ENCODE measurements around the gene ATP1A3.
"Not testable (repeated sequence)": the region's sequence is repeated elsewhere in the genome, so short reads cannot be mapped to it uniquely, and the experiment has no call there.

Gene ATP1A3

GRCh38 chr19:41945135-41945766 lies 48.8 kb downstream of the ATP1A3 start:
- DNase-seq (ENCODE audit: low read depth): no peak

DNA sequence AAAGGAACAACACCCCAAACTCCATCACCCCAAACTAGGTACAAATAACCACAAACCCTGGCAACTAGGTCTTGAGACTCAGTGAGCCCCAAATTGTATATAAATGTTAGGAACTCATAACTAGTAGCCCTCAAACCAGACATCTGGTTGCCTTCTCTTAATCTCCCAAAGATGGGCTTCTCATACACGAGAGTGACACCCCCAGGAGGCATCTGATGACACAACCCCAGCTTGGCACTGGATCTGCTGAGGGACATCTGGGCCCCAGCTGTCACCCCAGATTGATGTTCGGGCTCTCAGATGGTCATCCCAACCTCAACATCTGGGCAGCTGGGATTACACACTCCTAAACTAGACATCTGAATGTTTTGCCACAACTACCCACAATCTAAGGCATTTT lies 49.7 kb downstream of the ATP1A3 start:
- no peak for DNase-seq (ENCODE audit: low read depth)

GRCh38 chr19:41941410-41942202 lies 52.4 kb downstream of the ATP1A3 start:
- DNase-seq (ENCODE audit: low read depth): no peak

DNA sequence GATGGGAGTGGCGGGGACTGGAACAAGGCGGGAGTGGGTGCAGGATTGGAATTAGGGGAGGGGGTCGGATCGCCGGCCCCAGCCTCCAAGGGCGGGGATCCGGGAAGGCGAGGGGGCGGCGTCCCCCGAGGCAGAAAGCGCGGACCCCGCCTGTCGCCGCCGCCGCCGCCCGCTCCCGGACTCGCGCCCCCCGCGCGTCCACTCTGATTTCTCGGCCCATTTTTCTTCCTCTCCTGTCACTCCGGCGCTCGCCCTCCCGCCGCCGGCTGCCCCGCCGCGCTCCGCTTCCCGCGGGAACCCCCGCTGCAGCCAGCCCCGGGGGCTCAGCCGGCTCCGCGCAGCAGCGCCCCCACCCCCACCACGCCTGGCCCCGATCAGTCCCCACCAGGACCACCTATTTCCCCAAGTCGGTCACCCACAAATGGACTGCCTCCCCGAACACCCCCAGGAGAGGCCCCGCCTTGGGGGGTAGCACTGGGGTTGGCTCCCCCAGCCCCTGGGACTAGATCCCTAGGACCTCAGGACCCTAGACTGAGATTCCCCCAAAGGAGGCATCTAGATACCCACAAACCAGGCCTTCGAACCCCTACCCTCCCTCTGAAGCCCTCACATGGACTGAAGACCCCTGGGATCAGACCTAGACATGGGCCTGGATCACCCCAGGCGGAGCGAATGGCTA lies 53.2 kb downstream of the ATP1A3 start:
- DNase-seq (ENCODE audit: low read depth): no peak

DNA sequence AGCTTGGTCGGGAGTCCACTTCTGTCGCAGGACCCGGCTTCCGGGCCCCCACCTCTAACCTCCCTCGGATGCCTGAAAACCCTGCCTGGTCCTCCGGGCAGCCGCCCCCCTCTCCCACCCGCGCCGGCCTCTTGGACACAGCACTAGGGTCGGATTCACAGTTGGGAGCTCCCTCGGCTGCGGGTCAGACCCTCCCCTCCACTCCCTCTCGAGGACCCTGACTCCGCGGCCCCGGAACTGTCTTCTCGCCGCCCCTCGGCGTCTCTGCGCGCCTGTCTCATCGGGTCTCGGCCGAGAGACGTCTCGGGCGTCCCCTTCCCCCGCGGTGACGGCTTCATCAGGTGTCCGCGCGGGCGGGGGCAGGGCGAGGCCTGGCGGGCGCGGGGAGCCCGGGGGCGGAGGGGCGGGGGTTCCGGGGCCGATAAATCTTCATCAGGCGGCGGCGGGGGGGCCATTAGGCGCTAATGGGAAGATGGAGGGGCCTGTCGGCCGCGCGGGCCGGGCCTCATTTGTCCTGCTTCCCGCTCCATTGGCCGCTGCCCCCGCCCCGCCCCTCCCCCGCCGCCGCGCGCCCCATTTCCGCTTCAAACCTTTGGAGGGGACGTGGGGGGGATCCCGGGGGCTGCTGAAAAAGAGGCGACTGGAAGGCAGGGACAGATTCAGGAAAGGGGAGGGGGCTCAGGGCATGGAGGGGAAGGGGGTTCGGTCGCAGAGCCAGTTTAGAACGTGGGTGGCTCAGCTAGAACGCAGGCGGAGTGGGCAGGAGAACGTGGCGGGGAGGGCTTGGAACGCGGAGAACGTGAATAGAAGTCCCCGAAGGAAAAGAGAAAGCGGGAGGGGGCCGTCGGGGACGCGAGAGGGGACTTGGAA lies 53.9 kb downstream of the ATP1A3 start:
- DNase-seq (ENCODE audit: low read depth): no peak

DNA sequence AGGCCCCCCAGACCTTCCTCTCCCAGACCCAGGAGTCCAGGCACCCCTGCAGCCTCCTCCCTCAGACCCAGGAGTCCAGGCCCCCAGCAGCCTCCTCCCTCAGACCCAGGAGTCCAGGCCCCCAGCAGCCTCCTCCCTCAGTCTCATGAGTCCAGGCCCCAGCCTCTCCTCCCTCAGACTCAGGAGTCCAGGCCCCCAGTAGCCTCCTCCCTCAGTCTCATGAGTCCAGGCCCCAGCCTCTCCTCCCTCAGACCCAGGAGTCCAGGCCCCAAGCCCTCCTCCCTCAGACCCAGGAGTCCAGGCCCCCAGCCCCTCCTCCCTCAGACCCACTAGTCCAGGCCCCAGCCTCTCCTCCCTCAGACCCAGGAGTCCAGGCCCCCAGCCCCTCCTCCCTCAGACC lies 54.8 kb downstream of the ATP1A3 start:
- DNase-seq (ENCODE audit: low read depth): not testable (repeated sequence)

DNA sequence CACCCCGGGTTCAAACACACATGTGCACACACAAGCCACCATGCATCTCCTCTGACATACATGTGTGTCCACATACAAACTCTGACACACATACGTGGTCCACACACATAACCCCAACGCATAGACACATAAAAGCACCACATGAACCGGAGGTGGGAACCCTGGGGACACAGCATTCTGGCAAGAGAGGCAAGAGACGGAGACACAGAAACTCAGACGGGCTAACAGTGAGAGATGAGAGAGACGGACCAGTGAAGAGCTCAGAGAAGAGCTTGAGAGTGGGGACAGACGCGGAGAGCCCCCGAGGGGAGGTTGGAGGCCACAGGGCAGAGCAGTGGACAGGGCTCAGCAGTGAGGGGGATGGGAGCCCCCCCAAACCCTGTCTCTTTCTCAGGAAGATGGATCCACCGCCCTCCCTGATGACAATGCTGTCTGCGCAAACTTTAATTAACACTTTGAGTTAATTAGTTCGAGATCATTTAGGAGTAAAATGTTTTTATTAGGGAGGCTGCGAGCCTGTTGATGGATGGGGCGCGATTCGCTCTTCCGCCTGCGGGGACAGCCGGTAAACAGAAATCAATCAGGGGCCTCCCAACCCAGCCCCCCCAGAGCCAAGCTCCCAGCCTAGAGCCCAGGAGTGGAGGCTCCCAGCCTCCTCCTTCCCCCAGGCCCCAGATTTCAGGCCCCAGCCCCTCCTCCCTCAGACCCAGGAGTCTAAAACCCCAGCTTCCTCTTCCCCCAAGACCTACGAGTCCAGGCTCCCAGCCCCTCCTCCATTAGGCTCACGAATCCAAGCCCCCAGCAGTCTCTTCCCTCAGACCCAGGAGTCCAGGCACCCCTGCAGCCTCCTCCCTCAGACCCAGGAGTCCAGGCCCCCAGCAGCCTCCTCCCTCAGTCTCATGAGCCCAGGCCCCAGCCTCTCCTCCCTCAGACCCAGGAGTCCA lies 56.2 kb downstream of the ATP1A3 start:
- DNase-seq (ENCODE audit: low read depth): no peak

DNA sequence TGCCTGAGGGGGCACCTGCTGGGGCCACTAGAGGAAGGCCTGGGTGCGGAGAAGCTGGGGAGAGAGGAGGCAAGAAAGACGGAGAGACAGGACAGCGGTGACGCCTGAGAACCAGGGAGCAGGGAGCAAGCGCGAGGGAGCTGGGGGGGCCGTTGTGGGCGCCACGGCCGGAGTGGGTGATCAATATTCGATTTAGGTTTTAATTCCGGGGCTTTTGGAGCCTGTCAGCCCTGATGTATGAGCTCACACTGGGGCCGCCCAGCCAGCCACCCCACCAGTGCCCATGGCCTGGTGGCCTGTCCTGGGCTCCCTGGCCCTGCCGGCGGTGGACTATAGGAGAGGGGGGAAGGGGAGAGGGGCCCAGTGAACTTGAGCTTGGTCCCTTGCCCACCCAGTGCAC lies 57.1 kb downstream of the ATP1A3 start:
- DNase-seq (ENCODE audit: low read depth): no peak

DNA sequence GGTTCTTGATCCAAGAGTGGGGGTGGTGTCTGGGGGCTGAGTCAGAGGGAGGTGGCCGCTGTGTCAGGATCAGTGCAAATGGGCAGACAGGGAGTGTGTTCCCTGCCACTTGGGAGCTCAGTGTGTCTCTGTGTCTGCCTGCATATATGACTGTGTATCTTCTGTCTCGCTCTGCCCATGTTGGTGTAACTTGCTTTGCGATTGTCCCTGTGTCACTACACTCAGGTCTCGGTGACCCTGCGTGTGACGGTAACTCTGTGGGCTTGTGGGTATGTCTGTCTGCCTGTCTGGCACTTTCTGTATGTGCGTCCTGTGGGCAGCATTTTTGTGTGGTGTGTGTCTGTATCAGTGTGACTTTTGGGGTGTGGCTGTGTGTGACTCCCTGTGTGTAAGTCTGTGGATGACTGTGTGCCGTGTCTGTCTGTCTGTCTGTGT lies 57.6 kb downstream of the ATP1A3 start:
- DNase-seq (ENCODE audit: low read depth): no peak

DNA sequence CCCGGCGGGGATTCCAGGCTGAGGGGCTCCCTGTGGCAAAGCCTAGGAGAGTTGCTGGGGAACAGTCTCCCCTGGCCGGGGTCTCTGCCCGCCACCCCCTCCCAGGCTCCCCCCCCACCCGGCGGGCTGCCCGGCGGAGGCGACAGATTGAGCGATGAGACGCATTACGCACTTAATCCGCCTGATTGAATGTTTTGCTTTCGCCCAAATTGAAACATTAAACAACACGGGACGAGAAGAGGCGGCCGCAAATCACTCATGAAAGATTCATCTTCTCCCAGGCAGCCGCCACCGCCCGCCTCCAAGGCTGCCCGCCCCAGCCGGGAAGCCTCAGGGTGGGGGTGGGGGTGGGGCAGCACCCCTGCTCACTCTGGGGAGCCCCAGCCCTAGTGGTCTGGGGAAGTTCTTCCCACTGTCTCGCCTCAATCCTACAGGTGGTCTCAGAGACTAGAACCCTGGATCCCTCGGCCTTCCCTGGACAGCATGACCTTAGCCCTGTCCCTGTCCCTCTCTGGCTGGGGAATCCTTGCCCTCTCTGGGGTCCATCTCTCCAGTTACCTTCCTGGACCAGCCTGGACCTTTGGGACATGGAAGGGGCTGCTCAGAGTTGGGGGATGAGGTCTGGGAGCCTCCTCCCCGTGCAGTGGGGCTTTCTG lies 58.1 kb downstream of the ATP1A3 start:
- no peak for DNase-seq (ENCODE audit: low read depth)

DNA sequence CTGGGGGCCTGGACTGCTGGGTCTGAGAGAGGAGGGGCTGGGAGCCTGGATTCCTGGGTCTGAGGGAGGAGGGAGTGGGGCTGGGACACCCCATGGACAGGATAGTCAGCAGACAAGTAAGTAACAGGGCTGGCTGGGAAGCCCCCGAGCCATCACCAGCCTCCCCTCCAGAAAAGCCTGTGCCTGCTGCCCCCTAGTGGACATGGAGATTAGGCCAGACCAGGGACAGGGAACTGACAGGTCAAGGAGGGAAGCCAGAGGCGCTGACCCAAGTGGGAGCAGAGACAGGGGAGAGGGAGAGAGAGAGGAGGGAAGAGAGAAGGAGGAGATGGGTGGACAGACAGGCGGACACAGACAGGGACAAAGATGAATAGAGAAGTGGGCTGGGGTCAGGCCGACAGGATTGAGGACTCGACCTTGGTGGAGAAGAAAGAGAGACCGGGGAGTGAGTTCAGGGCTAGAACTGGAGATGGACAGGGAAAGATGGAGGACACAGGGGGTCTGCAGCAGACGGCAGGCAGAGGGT lies 59.1 kb downstream of the ATP1A3 start:
- peak; percentile 18 for DNase-seq (ENCODE audit: low read depth)

GRCh38 chr19:41933693-41934426 lies 60.2 kb downstream of the ATP1A3 start:
- DNase-seq (ENCODE audit: low read depth): no peak

GRCh38 chr19:41932720-41933332 lies 61.2 kb downstream of the ATP1A3 start:
- no peak for DNase-seq (ENCODE audit: low read depth)

- no peak for DNase-seq (ENCODE audit: low read depth)
Measured at GRCh38 chr19:41932259-41932719, 61.7 kb downstream of the ATP1A3 start.

DNA sequence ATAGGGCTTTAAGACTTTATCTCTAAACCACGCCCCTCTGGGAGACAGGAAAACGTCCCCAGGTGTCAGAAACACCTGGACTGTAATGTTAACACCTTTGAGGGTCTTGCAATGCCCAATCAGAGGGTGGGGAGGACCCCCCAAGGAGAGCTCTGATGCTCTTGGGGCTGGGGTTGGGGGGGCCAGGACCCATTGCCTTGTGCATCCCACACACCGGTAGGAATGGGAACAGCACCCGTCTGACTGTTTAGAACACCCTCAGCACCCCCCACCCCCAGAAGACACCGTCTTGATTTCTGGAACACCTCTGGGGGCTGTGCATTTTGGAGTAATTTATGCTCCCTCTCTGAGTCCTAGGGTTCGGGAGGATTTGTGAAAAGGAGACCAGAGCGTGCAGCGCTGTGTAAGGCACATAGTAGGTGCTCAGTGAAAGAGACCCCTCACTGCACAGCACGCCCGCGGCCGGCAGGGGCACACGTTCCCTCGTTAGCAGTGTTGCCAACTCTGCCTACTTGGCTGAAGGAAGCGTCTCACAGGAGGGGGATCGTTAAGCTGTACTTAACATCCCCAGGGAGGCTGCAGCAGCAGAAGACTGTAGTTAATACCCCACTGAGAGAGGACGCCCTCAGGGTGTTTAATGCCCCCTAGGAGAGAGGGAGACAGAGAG lies 63.0 kb downstream of the ATP1A3 start:
- no peak for DNase-seq (ENCODE audit: low read depth)

DNA sequence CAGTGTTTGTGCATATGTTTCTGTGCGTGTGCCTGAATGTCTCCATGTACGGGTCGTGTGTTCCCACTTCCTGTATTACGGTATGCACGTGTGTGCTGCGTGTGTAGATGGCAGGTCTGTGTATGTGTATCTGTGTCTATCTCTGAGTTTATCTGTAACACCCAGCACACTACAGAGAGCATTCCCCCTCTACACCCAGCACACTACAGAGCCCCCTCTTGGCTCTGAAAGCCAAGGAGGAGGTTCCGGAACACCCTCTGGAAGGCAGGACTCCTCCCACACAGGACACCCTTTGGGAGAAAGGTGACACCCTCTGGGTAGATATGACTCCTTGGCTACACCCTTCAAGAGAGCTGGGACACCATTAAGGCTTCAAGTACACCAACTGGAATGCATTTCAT lies 63.7 kb downstream of the ATP1A3 start:
- DNase-seq (ENCODE audit: low read depth): no peak

GRCh38 chr19:41929536-41930071 lies 64.4 kb downstream of the ATP1A3 start:
- DNase-seq (ENCODE audit: low read depth): no peak
